Activated CD4-positive, alpha-beta T cell treated with anti-CD3 and anti-CD28 coated beads, Interleukin-2, amount 10 ng/mL, durations not matched to agents 24 days and 14 days (primary cell): ENCODE results near the gene MRPL39. TPM values are rescaled to one million over a fixed set of nuclear protein-coding genes. Genes with fewer than 3 reads are reported as not detected.

Source experiments
- DNase-seq: peaks from one replicate; pipeline ENCODE4 v3.0.0; 2022
- H3K27ac Mint-ChIP-seq: one replicate; pipeline ENCODE4 v1.8.0; 2022; ENCODE audit warnings: mild to moderate bottlenecking, mixed read lengths
- H3K27me3 Mint-ChIP-seq: one replicate; pipeline ENCODE4 v1.8.0; 2022; ENCODE audit warnings: mixed read lengths
- H3K36me3 Mint-ChIP-seq: one replicate; pipeline ENCODE4 v1.8.0; 2022; ENCODE audit warnings: low read depth, mild to moderate bottlenecking, mixed read lengths
- H3K4me1 Mint-ChIP-seq: one replicate; pipeline ENCODE4 v1.8.0; 2021; ENCODE audit warnings: mixed read lengths
- H3K4me3 Mint-ChIP-seq: one replicate; pipeline ENCODE4 v1.8.0; 2022; ENCODE audit warnings: mild to moderate bottlenecking, moderate library complexity, mixed read lengths
- H3K9me3 Mint-ChIP-seq: one replicate; pipeline ENCODE4 v1.8.0; 2021; ENCODE audit warnings: mixed read lengths
- intact Hi-C: fragments of 100-400 bp; cut with micrococcal nuclease; formaldehyde crosslinking; loops from one replicate; pipeline ENCODE4 v1.15.1; 2023
- total RNA-seq: library from RNA; stranded (reverse); gene quantifications from 2 replicates; pipeline ENCODE4 v1.2.3, GENCODE V29; 2022

MRPL39 gene
- total RNA-seq: 63.2 and 66.0 TPM in 2 replicates

DNA sequence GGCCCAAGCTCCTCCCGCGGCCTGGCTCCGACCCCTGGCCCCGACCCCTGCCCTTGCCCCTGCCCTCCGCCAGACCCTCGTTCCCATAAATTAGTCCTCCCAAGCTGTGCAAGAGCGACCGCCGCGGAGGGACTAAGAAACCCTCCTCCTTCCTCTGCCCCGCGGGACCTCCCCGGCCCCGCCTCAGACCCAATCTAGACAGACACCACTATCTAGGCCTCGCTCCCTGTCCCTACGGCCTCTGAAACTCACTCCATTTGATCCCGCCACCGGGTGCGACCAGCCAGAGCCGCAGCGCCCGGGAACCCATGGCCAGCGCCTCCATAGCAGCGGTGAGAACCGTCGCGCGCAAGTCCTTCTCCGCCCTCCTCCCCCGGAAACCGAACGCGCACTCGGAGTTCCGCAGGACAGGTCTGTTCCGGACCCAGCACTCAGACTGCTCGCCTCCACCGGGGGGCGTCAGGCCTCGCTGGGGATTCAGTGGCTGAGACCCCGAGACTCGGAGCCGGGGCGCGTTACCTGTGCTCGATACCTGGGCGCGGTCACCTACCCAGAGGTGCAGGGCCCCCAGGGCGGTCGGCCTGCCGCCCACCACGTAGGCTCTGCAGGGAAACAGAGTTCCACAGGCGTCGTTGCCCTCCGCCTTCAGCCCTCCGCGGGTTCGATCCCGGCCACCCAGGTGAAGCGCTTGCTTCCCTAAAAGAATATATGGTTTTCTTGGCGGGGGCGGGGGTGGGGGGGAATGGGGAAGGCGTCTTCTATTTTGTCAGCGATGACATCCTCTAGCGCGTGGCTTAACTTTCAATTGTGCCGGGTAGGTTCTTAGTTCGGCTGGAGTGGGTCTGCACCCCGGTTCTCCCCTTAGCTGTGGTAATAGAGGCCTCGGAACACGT lies at the start of gene MRPL39:
MRPL39 (minus strand) TSS at position 331 of the 893 bp plus-strand sequence; CDS start at position 325, 6 bp downstream.
- intact Hi-C loops: loop anchor here (1.0 kb wide), 8 partner anchors 32 to 563 kb away; partner anchors contain the start of genes APP, ATP5PF, GABPA and JAM2
- Mint-ChIP-seq H3K9me3 (no peaks in the 10 kb centered on the region), H3K36me3 (peaks cover 21% of the 10 kb centered on the region), H3K4me1 (peaks cover 25% of the 10 kb centered on the region), H3K27me3 (no peaks in the 10 kb centered on the region), H3K4me3 (peak within 1 kb of the TSS; percentile 92), H3K27ac (peak within 1 kb of the TSS; percentile 97)
- DNase-seq: peak; percentile 96

DNA sequence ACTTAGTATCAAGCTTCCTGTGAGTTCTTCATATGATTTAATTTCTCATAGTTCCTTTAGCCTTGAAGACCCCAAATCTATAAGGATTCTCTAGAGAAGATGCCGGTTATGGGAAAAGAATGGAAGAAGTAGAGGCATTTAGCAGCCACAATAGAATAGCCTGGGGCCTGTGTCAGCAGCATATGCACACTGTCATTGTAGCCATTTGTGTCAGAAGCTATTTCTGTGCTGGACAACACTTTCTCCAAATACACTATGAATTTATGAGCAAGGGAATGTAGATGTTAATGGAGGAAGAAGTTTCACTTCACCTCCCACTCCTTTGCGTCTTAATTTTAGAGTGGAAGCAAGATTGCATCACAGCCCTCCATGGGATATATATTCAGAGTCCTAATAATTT lies 49.1 kb upstream of the MRPL39 start:
- intact Hi-C loops: no loop called here
- no peak overlapping the region for H3K27ac Mint-ChIP-seq
- no peak overlapping the region for H3K4me3 Mint-ChIP-seq
- H3K27me3 Mint-ChIP-seq: peaks cover 2% of the 10 kb centered on the region
- no peaks in the 10 kb centered on the region for H3K36me3 Mint-ChIP-seq
- DNase-seq: no peak
- no peaks in the 10 kb centered on the region for H3K9me3 Mint-ChIP-seq
- no peaks in the 10 kb centered on the region for H3K4me1 Mint-ChIP-seq

DNA sequence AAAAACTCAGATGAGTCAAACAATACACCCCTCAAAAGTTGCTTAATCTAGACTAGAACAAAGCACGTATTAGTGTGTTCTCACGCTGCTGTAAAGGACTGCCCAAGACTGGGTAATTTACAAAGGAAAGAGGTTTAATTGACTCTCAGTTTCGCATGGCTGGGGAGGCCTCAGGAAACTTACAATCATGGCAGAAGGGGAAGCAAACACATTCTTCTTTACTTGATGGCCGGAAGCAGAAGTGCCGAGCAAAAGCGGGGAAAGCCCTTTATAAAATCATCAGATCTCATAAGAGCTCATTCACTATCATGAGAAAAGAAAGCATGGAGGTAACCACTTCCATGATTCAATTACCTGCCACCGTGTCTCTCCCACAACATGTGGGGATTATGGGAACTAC lies 41.9 kb upstream of the MRPL39 start:
- H3K4me1 Mint-ChIP-seq: no peaks in the 10 kb centered on the region
- H3K27me3 Mint-ChIP-seq: peaks cover 6% of the 10 kb centered on the region
- no peaks in the 10 kb centered on the region for H3K9me3 Mint-ChIP-seq
- intact Hi-C loops: no loop called here
- no peak for DNase-seq
- H3K27ac Mint-ChIP-seq: no peak overlapping the region
- H3K4me3 Mint-ChIP-seq: no peak overlapping the region
- H3K36me3 Mint-ChIP-seq: no peaks in the 10 kb centered on the region

GRCh38 chr21:25647647-25648046 lies 40.4 kb upstream of the MRPL39 start:
- intact Hi-C loops: no loop called here
- Mint-ChIP-seq H3K36me3 (no peaks in the 10 kb centered on the region), H3K27ac (no peak overlapping the region), H3K4me1 (no peaks in the 10 kb centered on the region), H3K9me3 (no peaks in the 10 kb centered on the region), H3K27me3 (peaks cover 6% of the 10 kb centered on the region), H3K4me3 (no peak overlapping the region)
- DNase-seq: no peak

DNA sequence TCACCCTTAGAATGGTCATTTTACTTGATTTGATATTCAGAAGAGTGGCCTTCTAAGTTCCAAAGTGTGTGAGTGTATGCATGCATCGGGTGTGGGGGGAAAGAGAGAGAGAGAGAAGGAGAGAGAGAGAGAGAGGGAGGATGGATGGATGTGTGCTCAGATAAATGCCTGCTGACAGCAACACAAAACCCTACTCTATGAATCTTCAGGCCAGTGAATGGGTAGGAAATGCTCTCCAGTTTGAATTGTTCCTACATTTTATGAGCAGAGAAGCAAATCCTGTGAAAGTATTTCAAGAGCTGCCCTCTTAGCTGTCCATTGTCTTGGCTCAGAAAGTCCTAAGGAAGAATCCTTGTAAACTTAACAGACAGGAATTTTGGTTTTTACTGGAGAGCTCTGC lies 39.2 kb upstream of the MRPL39 start:
- intact Hi-C loops: no loop called here
- no peak overlapping the region for H3K4me3 Mint-ChIP-seq
- no peaks in the 10 kb centered on the region for H3K4me1 Mint-ChIP-seq
- H3K36me3 Mint-ChIP-seq: no peaks in the 10 kb centered on the region
- no peak overlapping the region for H3K27ac Mint-ChIP-seq
- peaks cover 9% of the 10 kb centered on the region for H3K27me3 Mint-ChIP-seq
- H3K9me3 Mint-ChIP-seq: no peaks in the 10 kb centered on the region
- DNase-seq: no peak

DNA sequence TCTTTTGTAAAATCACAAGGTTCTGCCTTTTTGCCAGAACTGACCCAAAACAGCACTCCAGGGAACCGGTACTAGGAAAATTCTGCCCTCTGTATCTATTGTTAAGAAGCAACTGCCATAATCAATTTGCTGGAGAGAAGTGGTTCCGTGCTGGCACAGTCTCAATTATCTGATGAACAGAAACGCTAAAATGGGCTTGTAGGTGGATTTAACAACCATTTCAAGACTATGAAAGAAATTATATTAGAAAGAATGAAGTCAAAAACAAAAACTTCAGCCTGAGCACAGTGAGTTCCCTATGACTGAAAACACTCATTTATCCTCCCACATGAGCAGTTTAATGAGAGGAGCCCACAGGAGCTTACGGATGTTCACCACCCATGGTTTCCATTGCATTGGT lies 36.2 kb upstream of the MRPL39 start:
- Mint-ChIP-seq H3K27me3 (peaks cover 25% of the 10 kb centered on the region), H3K36me3 (no peaks in the 10 kb centered on the region), H3K4me1 (peaks cover 10% of the 10 kb centered on the region), H3K4me3 (no peak overlapping the region), H3K9me3 (no peaks in the 10 kb centered on the region), H3K27ac (no peak overlapping the region)
- intact Hi-C loops: no loop called here
- no peak for DNase-seq

GRCh38 chr21:25640943-25641292 lies 33.6 kb upstream of the MRPL39 start:
- Mint-ChIP-seq H3K9me3 (peaks cover 3% of the 10 kb centered on the region), H3K27me3 (peaks cover 22% of the 10 kb centered on the region), H3K36me3 (no peaks in the 10 kb centered on the region), H3K27ac (peak overlapping the region; percentile 60), H3K4me1 (peaks cover 23% of the 10 kb centered on the region), H3K4me3 (peak overlapping the region; percentile 79)
- intact Hi-C loops: no loop called here
- DNase-seq: no peak

DNA sequence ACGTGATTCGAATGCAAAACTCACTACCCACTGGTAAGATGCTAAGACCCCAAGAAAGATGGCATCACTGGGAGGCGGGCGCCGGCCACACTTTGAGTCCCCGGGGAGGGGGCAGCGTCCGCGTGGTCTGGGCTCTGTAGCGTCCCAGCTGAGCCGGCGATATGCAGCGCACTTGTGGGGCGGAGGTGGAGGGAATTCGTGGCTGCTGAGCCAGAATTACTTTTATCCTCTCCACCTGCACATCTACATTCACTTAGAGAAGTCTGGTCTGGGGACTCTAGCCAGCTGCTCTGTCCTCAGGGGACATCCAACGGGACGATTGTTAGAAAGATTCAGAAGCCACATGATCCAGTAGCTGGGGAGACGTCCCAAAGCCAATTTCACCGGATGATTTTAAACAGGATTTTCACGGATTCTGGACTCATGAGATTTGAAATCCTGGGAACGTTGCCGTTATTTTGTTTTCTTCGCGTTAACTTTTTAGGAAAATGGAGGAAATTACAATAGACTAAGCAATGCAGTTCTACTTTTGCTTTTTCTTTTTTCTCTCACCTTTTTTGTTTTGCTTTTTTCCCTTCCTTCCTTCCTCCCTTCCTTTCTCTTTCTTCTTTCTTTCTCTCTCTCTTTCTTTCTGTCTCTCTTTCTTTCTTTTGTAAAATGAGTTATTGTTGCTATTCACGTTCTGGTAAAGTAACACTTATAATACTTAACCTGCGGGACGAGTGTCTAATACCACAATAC lies 33.1 kb upstream of the MRPL39 start:
- H3K36me3 Mint-ChIP-seq: no peaks in the 10 kb centered on the region
- peak overlapping the region; percentile 60 for H3K27ac Mint-ChIP-seq
- H3K4me1 Mint-ChIP-seq: peaks cover 24% of the 10 kb centered on the region
- peaks cover 22% of the 10 kb centered on the region for H3K27me3 Mint-ChIP-seq
- peak; percentile 63 for DNase-seq
- H3K4me3 Mint-ChIP-seq: peak overlapping the region; percentile 79
- peaks cover 3% of the 10 kb centered on the region for H3K9me3 Mint-ChIP-seq
- intact Hi-C loops: no loop called here

GRCh38 chr21:25639551-25640201 lies 32.4 kb upstream of the MRPL39 start:
- Mint-ChIP-seq H3K4me1 (peaks cover 25% of the 10 kb centered on the region), H3K4me3 (peak overlapping the region; percentile 79), H3K9me3 (peaks cover 3% of the 10 kb centered on the region), H3K27ac (no peak overlapping the region), H3K27me3 (peaks cover 22% of the 10 kb centered on the region), H3K36me3 (no peaks in the 10 kb centered on the region)
- peak; percentile 78 for DNase-seq
- intact Hi-C loops: loop anchor here (1.0 kb wide), 1 partner anchor 31 kb away; no protein-coding TSS in a partner anchor

DNA sequence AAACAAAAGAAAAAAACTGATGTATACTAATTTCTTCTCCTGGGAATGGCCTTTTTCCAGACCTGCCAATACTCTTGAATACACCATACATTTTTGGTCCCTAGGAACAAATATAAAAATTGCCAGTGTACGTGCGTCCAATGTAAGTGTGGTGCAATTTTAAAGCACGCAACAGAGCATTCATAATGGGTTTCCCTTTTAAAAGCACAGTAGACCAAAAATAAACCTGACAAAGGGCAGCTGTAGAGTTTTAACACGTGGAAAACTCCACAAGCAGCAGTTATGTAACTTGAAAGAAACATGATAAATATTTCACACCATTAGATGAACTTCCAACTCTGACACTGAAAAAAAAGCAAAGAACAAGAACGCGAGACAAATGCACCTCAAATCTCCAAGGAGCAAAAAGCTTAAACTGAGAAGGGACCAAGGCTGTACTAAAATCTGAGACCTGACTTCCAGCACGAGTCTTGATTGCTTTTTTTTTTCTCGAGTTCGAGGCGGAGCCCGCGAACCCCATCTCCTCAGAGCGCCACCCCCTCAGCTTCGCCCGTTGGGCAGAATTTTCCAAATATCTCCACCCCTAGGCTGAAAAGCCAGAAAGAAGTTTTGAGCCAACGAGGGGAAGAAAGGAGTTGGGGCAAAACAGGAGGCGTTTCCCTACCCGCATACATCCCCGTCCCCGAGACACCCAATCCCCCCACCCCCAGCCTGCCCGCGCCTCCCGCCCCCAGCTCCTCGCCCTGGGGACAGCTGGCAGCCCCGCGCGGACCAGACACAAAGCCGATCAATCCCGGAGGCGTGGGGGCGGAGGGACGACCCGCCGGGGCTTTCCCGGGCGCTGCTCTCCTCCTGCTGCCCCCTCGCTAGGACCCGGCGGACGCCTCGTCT lies 31.6 kb upstream of the MRPL39 start, which contains the start of gene JAM2:
JAM2 (plus strand) TSS at position 599 of the 891 bp plus-strand sequence. CDS start 564 bp downstream, outside the sequence.
- peaks cover 22% of the 10 kb centered on the region for H3K27me3 Mint-ChIP-seq
- H3K27ac Mint-ChIP-seq: peak within 1 kb of the TSS; percentile 38
- H3K36me3 Mint-ChIP-seq: no peaks in the 10 kb centered on the region
- intact Hi-C loops: loop anchor here (1.0 kb wide), 1 partner anchor 31 kb away; no protein-coding TSS in a partner anchor
- peak within 1 kb of the TSS; percentile 79 for H3K4me3 Mint-ChIP-seq
- H3K9me3 Mint-ChIP-seq: peaks cover 3% of the 10 kb centered on the region
- DNase-seq: peak; percentile 75
- peaks cover 25% of the 10 kb centered on the region for H3K4me1 Mint-ChIP-seq

GRCh38 chr21:25637851-25638659 lies 30.8 kb upstream of the MRPL39 start:
- Mint-ChIP-seq H3K4me1 (peaks cover 25% of the 10 kb centered on the region), H3K4me3 (peak overlapping the region; percentile 79), H3K27ac (no peak overlapping the region), H3K9me3 (peaks cover 3% of the 10 kb centered on the region), H3K27me3 (peaks cover 22% of the 10 kb centered on the region), H3K36me3 (no peaks in the 10 kb centered on the region)
- intact Hi-C loops: no loop called here
- DNase-seq: no peak

- Mint-ChIP-seq H3K36me3 (no peaks in the 10 kb centered on the region), H3K9me3 (peaks cover 3% of the 10 kb centered on the region), H3K4me1 (peaks cover 25% of the 10 kb centered on the region), H3K4me3 (no peak overlapping the region), H3K27me3 (peaks cover 21% of the 10 kb centered on the region), H3K27ac (no peak overlapping the region)
- intact Hi-C loops: no loop called here
- no peak for DNase-seq
These were observed 29.4 kb upstream of the MRPL39 start for GRCh38 chr21:25636727-25637126.
